ENCODE data around the gene PLD6.

DNA sequence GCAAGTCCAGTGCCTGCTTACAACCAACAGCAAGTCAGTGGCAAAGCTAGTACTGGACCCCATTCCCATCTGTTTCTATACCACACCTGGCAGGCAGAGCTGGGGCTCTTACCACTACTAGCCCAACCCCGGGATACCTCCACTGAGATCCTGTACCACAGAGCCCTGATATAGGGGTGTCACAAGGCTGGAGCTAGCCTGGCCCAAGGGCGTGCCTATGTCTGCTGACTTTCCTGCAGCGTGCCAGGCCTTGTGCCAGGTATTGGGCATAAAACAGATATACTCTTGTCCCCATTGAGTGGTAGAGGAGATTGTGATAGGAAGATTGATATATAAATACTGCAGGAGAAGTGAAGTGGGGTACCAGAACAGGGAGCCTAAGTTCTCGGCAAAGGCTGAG lies 44.4 kb downstream of the PLD6 start:
- no peak for TF ChIP-seq CTCF (IDR thresholded peaks at IDR 0.05)
- TF ChIP-seq POLR2A (IDR thresholded peaks at IDR 0.05): no peak
- no peak for TF ChIP-seq EP300 (IDR thresholded peaks at IDR 0.05)
- no peak for TF ChIP-seq POLR2AphosphoS5 (IDR thresholded peaks at IDR 0.05)

All from upper lobe of left lung (tissue), 4 donors.